Natural killer cell treated with Interleukin-12 subunit alpha and Interleukin-12 subunit beta and Interleukin-15 and Interleukin-18, amount 100 ng/mL, for 72 hours (primary cell): Measurements from ENCODE around the gene DNAH2. TPM values are rescaled to one million over a fixed set of nuclear protein-coding genes. Genes with fewer than 3 reads are reported as not detected.

ENCODE experiments used
- ATAC-seq, 2 donors: fragments of 150-1000 bp; cut with Tn5 transposase in 1 of 2; sonication (Bioruptor Pico), chemical (Tn5 transposase) in 1 of 2; 2 replicates each; pipeline ENCODE4 v1.10.0; 2021
- DNase-seq: peaks from one replicate; pipeline ENCODE4 v3.0.0; 2022; ENCODE audit warnings: low spot score
- H3K27ac Mint-ChIP-seq, 2 donors: 1 replicate in 1 of 2; 2 replicates in 1 of 2; pipeline ENCODE4 v1.8.0; 2022; ENCODE audit warnings: mixed read lengths in 2 of 2, mild to moderate bottlenecking in 1 of 2, moderate library complexity in 1 of 2
- H3K27me3 Mint-ChIP-seq, 2 donors: 1 replicate in 1 of 2; 2 replicates in 1 of 2; pipeline ENCODE4 v1.8.0; 2022; ENCODE audit warnings: mixed read lengths in 2 of 2
- H3K36me3 Mint-ChIP-seq: one replicate; pipeline ENCODE4 v1.8.0; 2022; ENCODE audit warnings: mixed read lengths
- H3K4me1 Mint-ChIP-seq, 2 donors: 1 replicate in 1 of 2; 2 replicates in 1 of 2; pipeline ENCODE4 v1.8.0; 2022; ENCODE audit warnings: low read depth in 2 of 2, mixed read lengths in 2 of 2, mild to moderate bottlenecking in 1 of 2
- H3K4me3 Mint-ChIP-seq: one replicate; pipeline ENCODE4 v1.8.0; 2022; ENCODE audit warnings: mixed read lengths
- H3K9me3 Mint-ChIP-seq: 2 replicates; pipeline ENCODE4 v1.8.0; 2022; ENCODE audit warnings: mixed read lengths
- total RNA-seq, 2 donors: library from RNA; stranded (reverse); gene quantifications; one replicate each; pipeline ENCODE4 v1.2.3, GENCODE V29; 2022

Gene DNAH2
- total RNA-seq, 2 donors from 2014 or later = 0.10 TPM; not detected in 1

DNA sequence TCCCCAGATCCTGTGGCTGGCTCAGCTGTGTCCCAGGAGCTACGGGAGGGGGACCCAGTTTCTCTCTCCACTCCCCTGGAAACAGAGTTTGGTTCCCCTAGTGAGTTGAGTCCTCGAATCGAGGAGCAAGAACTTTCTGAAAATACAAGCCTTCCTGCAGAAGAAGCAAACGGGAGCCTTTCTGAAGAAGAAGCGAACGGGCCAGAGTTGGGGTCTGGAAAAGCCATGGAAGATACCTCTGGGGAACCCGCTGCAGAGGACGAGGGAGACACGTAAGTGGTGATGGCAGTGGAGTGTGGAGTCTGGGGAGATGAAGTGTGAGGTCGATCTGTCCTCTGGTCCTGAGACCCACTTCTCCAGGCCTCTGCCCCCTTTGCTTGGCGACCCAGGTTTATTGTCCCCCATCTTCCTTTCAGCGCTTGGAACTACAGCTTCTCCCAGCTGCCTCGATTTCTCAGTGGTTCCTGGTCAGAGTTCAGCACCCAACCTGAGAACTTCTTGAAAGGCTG is 28.7 kb upstream of the DNAH2 start:
- no peaks in the 10 kb centered on the region for H3K9me3 Mint-ChIP-seq
- no peaks in the 10 kb centered on the region for H3K27me3 Mint-ChIP-seq
- peaks cover 13% of the 10 kb centered on the region for H3K36me3 Mint-ChIP-seq
- H3K4me3 Mint-ChIP-seq = peak overlapping the region; percentile 96
- H3K27ac Mint-ChIP-seq = peak overlapping the region; percentile 93 to 96
- DNase-seq (no peak), ATAC-seq (no peak)
- peaks cover 26 to 36% of the 10 kb centered on the region in 2 donors for H3K4me1 Mint-ChIP-seq

DNA sequence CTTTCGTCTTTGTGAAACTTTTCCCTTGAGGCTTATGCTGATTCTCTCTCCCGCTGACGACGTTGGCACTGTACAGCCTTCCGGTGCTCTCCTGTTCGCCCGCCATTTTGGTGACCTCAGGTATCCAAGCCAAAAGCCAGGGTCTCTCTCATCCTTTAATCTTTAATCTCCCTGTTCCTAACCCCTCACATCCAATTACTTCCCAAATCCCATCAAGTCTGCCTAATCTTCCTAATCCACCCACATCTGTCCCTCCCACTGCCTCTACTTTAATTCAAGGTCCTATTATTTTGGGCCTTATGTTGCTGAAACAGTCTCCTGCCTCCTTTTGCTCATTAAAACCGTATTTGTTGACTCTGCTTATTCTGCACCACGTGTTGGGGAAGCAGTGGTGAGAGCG is 22.0 kb upstream of the DNAH2 start:
- H3K4me3 Mint-ChIP-seq = no peak overlapping the region
- no peaks in the 10 kb centered on the region for H3K27me3 Mint-ChIP-seq
- H3K4me1 Mint-ChIP-seq = peaks cover 4 to 9% of the 10 kb centered on the region in 2 donors
- H3K9me3 Mint-ChIP-seq = no peaks in the 10 kb centered on the region
- H3K36me3 Mint-ChIP-seq = peaks cover 21% of the 10 kb centered on the region
- ATAC-seq = no peak
- DNase-seq = no peak
- H3K27ac Mint-ChIP-seq = no peak overlapping the region

DNA sequence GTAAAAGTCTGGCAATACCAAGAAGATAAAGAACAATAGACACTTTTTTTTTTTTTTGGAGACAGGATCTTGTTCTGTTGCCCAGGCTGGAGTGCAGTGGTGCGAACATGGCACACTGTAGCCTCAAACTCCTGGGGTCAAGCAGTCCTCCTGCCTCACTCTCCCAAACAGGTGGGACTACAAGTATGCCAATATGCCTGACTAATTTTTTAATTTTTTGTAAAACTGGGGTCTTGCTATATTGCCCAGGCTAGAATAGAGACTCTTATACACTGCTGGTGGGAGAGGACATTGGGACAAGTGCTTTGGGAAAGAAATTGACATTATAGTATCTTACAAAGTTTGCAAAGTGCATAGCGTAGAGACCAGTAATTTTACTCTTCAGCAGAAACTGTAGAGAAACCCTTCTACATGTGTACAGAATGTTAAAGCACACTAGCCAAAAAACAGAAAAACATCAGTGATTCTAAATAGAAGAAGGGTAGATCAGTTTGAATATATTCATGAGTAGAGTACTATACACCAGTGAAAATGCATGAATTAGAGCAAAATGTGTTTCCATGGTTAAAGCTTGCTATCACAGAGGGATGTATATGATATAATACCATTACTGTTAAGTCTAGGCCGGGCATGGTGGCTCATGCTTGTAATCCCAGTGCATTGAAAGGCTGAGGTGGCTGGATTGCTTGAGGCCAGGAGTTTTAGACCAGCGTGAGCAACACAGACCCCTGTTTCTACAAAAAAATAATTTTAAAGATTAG is 19.5 kb upstream of the DNAH2 start:
- no peak overlapping the region for H3K4me3 Mint-ChIP-seq
- peaks cover 4 to 6% of the 10 kb centered on the region in 2 donors for H3K4me1 Mint-ChIP-seq
- ATAC-seq (no peak), DNase-seq (no peak)
- no peak overlapping the region for H3K27ac Mint-ChIP-seq
- H3K27me3 Mint-ChIP-seq = no peaks in the 10 kb centered on the region
- no peaks in the 10 kb centered on the region for H3K9me3 Mint-ChIP-seq
- H3K36me3 Mint-ChIP-seq = peaks cover 23% of the 10 kb centered on the region

DNA sequence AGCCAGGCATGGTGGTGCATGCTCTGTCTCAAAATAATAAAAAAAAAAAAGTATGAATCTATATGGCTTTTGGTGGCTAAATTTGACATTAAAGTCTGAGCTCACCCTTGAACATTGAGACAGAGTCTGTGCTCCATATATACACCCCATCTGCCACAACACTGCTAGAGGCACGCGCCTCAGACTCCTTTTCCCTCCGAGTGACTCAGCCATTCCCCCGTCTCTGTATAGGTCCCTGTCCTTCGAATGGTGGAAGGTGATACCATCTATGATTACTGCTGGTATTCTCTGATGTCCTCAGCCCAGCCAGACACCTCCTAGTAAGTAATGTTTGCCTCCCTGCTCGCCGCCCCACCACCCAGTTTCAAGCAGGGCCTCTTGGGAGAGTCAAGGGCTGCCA is 17.0 kb upstream of the DNAH2 start:
- H3K27me3 Mint-ChIP-seq = peaks cover 16 to 17% of the 10 kb centered on the region in 2 donors
- H3K36me3 Mint-ChIP-seq = peaks cover 21% of the 10 kb centered on the region
- H3K4me3 Mint-ChIP-seq = no peak overlapping the region
- no peaks in the 10 kb centered on the region for H3K9me3 Mint-ChIP-seq
- ATAC-seq (no peak), DNase-seq (no peak)
- peaks cover 4 to 20% of the 10 kb centered on the region in 2 donors for H3K4me1 Mint-ChIP-seq
- no peak overlapping the region for H3K27ac Mint-ChIP-seq

DNA sequence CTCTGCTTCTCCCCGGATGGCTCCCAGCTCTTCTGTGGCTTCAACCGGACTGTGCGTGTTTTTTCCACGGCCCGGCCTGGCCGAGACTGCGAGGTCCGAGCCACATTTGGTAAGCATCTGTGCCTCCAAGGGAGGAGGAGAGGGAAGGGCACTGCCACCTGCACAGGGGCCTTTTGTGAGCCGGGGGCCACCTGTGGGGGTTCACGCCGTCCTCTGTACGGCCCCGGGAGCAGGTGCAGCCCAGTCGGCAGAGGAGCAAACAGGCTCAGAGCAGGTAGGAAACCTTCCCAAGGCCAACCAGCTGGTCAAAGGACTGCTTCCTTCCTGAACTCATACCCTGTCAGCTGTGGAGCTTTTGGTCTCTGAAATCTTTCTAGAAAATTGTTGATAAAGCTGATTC is 15.9 kb upstream of the DNAH2 start:
- Mint-ChIP-seq H3K4me3 (no peak overlapping the region), H3K36me3 (peaks cover 11% of the 10 kb centered on the region), H3K27ac (no peak overlapping the region), H3K9me3 (no peaks in the 10 kb centered on the region), H3K4me1 (peaks cover 0 to 17% of the 10 kb centered on the region in 2 donors), H3K27me3 (peaks cover 27 to 28% of the 10 kb centered on the region in 2 donors)
- ATAC-seq (no peak), DNase-seq (no peak)

DNA sequence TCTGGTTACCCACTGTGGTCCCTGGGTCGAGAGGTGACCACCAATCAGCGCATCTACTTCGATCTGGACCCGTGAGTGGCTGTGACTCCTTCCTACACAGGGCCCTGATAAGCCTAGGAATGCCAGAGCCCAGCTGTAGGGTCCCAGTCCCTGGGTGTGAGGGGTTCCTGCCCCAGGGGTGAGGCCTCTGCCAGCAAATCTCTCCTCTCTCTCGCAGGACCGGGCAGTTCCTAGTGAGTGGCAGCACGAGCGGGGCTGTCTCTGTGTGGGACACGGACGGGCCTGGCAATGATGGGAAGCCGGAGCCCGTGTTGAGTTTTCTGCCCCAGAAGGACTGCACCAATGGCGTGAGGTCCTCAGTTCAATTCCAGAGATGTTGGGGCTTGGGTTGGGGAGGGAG is 14.8 kb upstream of the DNAH2 start:
- Mint-ChIP-seq H3K4me1 (peaks cover 0 to 17% of the 10 kb centered on the region in 2 donors), H3K4me3 (no peak overlapping the region), H3K36me3 (peaks cover 10% of the 10 kb centered on the region), H3K27ac (no peak overlapping the region), H3K9me3 (no peaks in the 10 kb centered on the region), H3K27me3 (peaks cover 31 to 33% of the 10 kb centered on the region in 2 donors)
- DNase-seq (no peak), ATAC-seq (no peak)

DNA sequence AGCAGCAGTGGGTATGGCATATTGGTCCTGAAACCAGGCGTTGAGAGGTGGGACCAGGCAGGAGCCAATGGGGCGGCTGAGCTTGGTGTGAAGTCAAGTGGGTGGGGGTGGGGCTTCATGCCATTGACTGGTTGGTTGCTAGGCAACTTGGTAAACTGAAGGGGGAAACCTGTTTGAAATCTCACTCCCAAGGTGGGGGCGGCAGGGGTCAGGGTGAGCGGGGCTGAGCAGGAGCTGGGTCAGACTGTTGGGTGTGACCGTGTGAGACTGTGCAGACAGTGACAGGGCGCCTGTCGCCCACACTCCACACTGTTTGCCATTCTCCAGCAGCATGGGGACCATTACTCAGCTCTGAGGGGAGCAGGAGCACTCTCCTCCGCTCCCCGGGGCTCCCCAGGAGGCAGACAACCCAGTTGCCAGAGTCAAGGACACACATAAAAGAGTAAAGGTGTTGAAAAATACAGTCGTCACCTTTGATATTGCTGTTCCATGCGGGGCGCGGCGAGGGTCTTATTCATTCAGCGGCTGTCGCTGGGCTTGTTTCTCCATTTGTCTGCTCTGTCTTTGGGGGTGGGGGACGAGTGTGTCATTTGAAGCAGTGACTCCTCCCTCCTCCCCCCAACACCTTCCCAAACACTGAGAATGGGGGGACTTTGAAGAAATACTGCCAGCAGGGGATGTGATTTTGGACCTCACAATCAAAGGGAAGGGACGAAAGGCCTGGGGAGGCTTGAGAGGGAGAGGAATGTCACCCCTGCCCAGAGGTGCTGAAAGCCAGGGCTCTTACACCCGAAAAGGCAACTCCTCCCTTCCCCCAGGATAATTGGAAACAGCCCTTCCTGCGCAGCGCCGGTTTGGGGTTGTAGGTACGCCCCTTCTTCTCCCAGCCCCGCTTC is 13.7 kb upstream of the DNAH2 start:
- Mint-ChIP-seq H3K36me3 (peaks cover 5% of the 10 kb centered on the region), H3K27me3 (peaks cover 33 to 34% of the 10 kb centered on the region in 2 donors), H3K4me3 (no peak overlapping the region), H3K27ac (no peak overlapping the region), H3K9me3 (no peaks in the 10 kb centered on the region), H3K4me1 (peaks cover 0 to 14% of the 10 kb centered on the region in 2 donors)
- DNase-seq = no peak
- ATAC-seq = no peak

DNA sequence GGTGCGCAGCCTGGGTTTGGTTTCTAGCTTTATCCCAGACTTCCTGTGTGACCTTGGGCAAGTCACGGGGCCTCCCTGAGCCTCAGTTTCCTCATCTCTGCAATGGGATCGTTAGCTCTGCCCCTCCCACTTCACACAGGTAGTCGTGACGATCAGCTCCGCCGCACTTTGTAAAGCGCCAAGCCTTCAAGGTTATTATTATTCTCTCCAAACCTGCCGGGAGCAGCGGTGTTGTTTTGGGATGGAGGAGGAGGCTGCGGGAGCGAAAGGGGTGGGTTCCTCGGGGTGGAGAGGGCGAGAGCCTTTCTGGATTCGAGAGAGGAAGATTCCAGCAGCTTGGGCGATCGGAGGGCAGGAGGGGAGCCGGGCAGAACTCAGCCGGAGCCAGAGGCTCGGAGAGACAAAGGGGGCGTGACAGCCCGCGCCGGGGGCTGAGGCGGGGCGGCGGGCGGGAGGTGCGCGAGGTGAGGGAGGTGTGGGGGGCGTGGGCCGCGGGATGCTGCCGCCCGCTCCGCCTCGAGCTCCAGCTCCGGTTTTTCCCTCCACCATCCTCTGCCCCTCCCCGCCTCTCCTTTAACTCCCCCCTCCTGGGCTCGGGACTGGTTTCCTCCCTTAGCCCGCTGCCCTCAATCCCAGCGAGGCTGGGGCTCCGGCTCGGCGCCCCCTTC is 12.8 kb upstream of the DNAH2 start, which contains the start of gene EFNB3:
EFNB3 (plus strand) TSS at position 602 of the 668 bp plus-strand sequence. CDS start 397 bp downstream, outside the sequence.
- H3K27ac Mint-ChIP-seq = no peak within 1 kb of the TSS
- H3K4me3 Mint-ChIP-seq = peak within 1 kb of the TSS; percentile 13
- H3K9me3 Mint-ChIP-seq = no peaks in the 10 kb centered on the region
- DNase-seq (no peak), ATAC-seq (no peak)
- peaks cover 5% of the 10 kb centered on the region for H3K36me3 Mint-ChIP-seq
- H3K4me1 Mint-ChIP-seq = peaks cover 0 to 15% of the 10 kb centered on the region in 2 donors
- peaks cover 33 to 35% of the 10 kb centered on the region in 2 donors for H3K27me3 Mint-ChIP-seq

DNA sequence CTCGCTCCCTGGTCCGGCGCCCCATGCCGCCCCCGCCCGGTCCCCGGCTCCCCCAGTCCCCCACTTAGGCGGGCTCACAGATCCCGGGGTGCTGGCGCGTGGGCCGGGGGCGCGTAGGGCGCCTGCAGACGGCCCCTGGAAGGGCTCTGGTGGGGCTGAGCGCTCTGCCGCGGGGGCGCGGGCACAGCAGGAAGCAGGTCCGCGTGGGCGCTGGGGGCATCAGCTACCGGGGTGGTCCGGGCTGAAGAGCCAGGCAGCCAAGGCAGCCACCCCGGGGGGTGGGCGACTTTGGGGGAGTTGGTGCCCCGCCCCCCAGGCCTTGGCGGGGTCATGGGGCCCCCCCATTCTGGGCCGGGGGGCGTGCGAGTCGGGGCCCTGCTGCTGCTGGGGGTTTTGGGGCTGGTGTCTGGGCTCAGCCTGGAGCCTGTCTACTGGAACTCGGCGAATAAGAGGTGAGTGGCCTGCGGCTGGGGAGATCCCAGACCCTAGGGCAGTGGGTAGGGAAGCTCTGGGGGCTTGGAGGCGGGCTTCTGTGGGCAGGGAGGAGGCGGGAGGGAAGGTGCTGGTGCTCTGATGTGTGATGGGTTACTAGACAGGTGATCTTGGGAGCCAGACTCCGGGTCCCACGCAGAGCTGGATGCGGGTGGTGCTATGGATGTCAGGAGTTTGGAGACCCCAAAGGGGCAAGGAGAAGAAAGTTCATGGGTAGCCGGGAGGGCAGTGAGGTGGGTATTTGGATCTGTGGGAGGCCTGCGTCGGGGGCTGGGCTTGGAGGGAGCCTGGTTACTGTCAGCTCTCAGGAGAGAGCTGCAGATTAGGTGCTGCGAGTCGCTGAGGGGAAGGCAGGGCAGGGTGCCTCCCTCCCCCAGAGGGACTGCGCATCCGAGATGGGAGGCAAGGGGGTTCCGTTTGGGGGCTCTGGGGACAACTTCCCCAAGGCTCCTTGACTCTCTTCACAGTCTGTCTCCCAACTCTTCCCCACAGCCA is 12.0 kb upstream of the DNAH2 start:
- DNase-seq (no peak), ATAC-seq (no peak)
- peaks cover 33 to 41% of the 10 kb centered on the region in 2 donors for H3K27me3 Mint-ChIP-seq
- H3K36me3 Mint-ChIP-seq = peaks cover 3% of the 10 kb centered on the region
- peak overlapping the region; percentile 13 for H3K4me3 Mint-ChIP-seq
- H3K27ac Mint-ChIP-seq = no peak overlapping the region
- no peaks in the 10 kb centered on the region for H3K9me3 Mint-ChIP-seq
- peaks cover 6 to 23% of the 10 kb centered on the region in 2 donors for H3K4me1 Mint-ChIP-seq

DNA sequence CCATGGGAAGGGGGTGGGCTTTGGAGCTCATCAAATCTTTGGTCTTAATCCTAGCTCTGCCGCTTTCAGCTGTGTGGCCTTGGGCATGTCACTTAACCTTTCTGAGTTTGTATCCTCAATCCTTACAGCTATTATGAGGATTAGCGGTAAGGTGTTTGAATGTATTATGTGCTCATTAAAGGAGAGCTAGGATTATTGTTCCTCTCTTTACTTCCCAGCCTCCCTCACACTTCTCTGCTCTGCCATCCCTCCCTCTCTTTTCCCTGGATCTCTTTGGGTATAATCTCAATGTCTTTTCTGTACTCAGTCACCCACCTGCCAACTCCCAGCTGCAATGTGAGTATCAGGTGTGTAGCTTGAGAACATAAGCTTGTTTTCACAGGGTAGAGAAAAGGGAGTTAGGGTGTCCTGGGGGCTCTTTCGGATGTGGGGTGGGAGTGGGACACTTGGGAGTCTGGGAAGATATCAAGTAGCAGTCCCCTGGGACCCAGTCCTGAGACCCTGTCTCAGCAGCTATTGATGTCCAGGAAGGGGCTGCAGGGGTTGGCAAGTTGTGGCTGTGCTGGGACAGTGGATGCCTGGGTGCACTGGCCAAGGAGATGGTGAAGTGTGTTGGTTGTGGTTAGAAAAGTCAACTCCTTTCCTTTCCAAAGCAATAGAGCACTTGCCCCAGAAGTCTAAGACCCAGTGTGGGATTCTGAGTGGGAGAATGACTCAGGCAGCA is 10.8 kb upstream of the DNAH2 start:
- no peak for ATAC-seq
- DNase-seq = no peak
- H3K27me3 Mint-ChIP-seq = peaks cover 42 to 48% of the 10 kb centered on the region in 2 donors
- no peaks in the 10 kb centered on the region for H3K9me3 Mint-ChIP-seq
- H3K4me3 Mint-ChIP-seq = no peak overlapping the region
- H3K36me3 Mint-ChIP-seq = no peaks in the 10 kb centered on the region
- H3K4me1 Mint-ChIP-seq = peaks cover 15 to 30% of the 10 kb centered on the region in 2 donors
- H3K27ac Mint-ChIP-seq = no peak overlapping the region

DNA sequence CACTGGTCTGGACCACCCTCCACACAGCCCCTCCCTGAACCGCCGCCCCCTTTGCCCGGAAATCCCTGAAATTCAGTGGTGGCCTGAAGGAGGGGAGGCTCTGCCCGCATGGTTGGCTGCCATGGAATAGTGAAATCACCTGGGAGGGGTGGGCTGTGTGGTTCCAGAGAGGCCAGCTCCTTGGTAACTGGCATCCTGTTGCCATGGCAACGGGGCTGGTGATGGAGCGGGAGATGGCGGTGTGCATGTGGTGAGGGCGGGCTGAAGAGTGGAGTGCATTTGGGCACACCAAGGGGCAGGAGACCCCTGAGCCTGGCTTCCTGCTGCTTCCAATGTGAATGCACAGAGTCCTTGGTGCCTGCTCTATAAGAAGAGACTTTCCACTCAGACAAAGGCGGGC is 10.1 kb upstream of the DNAH2 start:
- peaks cover 49 to 51% of the 10 kb centered on the region in 2 donors for H3K27me3 Mint-ChIP-seq

More for the DNA sequence above, 10.1 kb upstream of the DNAH2 start:
- DNase-seq = no peak
- H3K4me1 Mint-ChIP-seq = peaks cover 15 to 30% of the 10 kb centered on the region in 2 donors
- no peaks in the 10 kb centered on the region for H3K9me3 Mint-ChIP-seq
- no peak overlapping the region for H3K4me3 Mint-ChIP-seq
- no peaks in the 10 kb centered on the region for H3K36me3 Mint-ChIP-seq
- no peak for ATAC-seq
- no peak overlapping the region for H3K27ac Mint-ChIP-seq
